ENCODE measurements around the gene HUWE1. TPM values are rescaled to one million over a fixed set of nuclear protein-coding genes. Genes with fewer than 3 reads are reported as not detected.

HUWE1 gene
- total RNA-seq, 4 donors from 2014 or later: 152 to 208 (median 186) TPM

DNA sequence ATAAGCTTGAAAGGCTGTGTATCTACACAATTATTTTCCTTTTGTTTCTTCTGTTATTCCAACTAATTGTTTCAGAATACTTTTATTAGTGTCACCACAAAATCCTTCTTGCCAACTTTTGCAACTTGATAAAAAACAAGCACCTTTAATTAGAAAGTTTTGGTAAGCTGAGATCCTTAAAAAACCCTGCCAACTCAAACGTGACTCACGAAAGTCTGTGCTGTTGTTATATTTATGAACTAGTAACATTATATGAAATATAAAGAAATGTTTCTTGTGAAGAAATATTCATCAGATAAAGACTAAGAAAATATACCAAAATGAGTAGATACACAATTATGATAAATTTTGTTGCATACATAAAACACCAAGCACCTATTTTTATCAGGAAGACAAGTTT is 49.0 kb downstream of the HUWE1 start:
- TF ChIP-seq POLR2A (IDR thresholded peaks at IDR 0.05) (no peak), POLR2AphosphoS5 (IDR thresholded peaks at IDR 0.05) (no peak), EP300 (IDR thresholded peaks at IDR 0.05) (no peak)
- TF ChIP-seq, protein P1, sequence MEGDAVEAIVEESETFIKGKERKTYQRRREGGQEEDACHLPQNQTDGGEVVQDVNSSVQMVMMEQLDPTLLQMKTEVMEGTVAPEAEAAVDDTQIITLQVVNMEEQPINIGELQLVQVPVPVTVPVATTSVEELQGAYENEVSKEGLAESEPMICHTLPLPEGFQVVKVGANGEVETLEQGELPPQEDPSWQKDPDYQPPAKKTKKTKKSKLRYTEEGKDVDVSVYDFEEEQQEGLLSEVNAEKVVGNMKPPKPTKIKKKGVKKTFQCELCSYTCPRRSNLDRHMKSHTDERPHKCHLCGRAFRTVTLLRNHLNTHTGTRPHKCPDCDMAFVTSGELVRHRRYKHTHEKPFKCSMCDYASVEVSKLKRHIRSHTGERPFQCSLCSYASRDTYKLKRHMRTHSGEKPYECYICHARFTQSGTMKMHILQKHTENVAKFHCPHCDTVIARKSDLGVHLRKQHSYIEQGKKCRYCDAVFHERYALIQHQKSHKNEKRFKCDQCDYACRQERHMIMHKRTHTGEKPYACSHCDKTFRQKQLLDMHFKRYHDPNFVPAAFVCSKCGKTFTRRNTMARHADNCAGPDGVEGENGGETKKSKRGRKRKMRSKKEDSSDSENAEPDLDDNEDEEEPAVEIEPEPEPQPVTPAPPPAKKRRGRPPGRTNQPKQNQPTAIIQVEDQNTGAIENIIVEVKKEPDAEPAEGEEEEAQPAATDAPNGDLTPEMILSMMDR (IDR thresholded peaks at IDR 0.05): no peak
- Histone ChIP-seq H3K4me1 (no peaks in the 10 kb centered on the region), H3K4me3 (no peak overlapping the region), H3K27ac (no peak overlapping the region), H3K36me3 (peaks cover 32% of the 10 kb centered on the region), H3K9me3 (no peaks in the 10 kb centered on the region), H3K27me3 (no peaks in the 10 kb centered on the region)
- no peak for DNase-seq (ENCODE audit: low spot score in 2 of 2)
- 57% methylated on average over 2 of the region's 2 CpGs for WGBS

DNA sequence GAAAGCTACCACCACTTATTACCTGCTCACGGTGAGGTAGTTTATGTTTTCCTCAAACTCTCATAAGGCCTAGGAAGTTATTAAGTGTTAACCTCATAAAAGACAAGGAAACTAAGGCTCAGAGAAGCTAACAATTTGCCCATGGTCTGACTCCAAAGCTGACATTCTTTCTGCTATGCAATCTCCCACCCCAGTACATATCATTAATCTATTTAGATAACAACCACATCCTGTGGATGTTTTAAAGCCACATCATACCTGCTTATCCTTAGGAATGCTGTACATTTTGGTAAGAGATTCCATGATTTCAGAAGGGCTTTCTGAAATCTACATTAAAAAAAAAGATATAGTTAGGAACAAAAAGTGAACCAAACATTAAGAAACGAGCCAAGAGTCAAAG is 55.4 kb downstream of the HUWE1 start:
- TF ChIP-seq POLR2AphosphoS5 (IDR thresholded peaks at IDR 0.05) (no peak), POLR2A (IDR thresholded peaks at IDR 0.05) (no peak), EP300 (IDR thresholded peaks at IDR 0.05) (no peak)
- TF ChIP-seq, protein P1 (IDR thresholded peaks at IDR 0.05): no peak
- Histone ChIP-seq H3K27ac (no peak overlapping the region), H3K36me3 (peaks cover 70% of the 10 kb centered on the region), H3K4me1 (no peaks in the 10 kb centered on the region), H3K9me3 (no peaks in the 10 kb centered on the region), H3K27me3 (no peaks in the 10 kb centered on the region), H3K4me3 (no peak overlapping the region)
- no peak for DNase-seq (ENCODE audit: low spot score in 2 of 2)
- 71% methylated on average over 2 of the region's 2 CpGs for WGBS

DNA sequence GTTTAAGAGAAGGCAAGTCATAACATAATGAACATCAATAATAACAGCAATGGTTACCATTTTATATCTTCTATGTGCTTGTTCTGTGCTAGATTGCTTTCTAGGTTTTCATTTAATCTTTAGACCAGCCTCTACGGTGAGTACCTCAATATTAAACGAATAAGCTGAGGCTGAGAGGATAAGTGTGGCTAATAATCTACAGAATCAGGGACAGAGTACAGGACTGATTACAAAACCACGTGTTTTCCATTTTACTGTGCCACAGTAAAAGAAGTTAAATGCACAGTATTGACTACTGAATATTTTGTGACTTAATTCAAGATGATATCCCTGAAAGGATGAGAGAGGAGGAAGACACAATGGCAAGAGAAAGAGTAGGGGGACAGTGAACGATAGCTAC is 56.3 kb downstream of the HUWE1 start:
- Histone ChIP-seq H3K27me3 (no peaks in the 10 kb centered on the region), H3K36me3 (peaks cover 73% of the 10 kb centered on the region), H3K4me3 (no peak overlapping the region), H3K9me3 (no peaks in the 10 kb centered on the region), H3K27ac (no peak overlapping the region), H3K4me1 (no peaks in the 10 kb centered on the region)
- TF ChIP-seq POLR2A (IDR thresholded peaks at IDR 0.05): no peak
- TF ChIP-seq EP300 (IDR thresholded peaks at IDR 0.05): no peak
- TF ChIP-seq POLR2AphosphoS5 (IDR thresholded peaks at IDR 0.05): no peak
- TF ChIP-seq, protein P1 (IDR thresholded peaks at IDR 0.05): no peak
- 79% methylated on average over 4 of the region's 4 CpGs for WGBS
- no peak for DNase-seq (ENCODE audit: low spot score in 2 of 2)

GRCh38 chrX:53622431-53622830 is 64.1 kb downstream of the HUWE1 start:
- 87% methylated on average over 2 of the region's 2 CpGs for WGBS
- Histone ChIP-seq H3K4me1 (no peaks in the 10 kb centered on the region), H3K4me3 (no peak overlapping the region), H3K36me3 (peaks cover 67% of the 10 kb centered on the region), H3K27ac (no peak overlapping the region), H3K27me3 (no peaks in the 10 kb centered on the region), H3K9me3 (no peaks in the 10 kb centered on the region)
- DNase-seq (ENCODE audit: low spot score in 2 of 2): no peak
- TF ChIP-seq, protein P1 (IDR thresholded peaks at IDR 0.05): no peak
- TF ChIP-seq POLR2AphosphoS5 (IDR thresholded peaks at IDR 0.05) (no peak), POLR2A (IDR thresholded peaks at IDR 0.05) (no peak), EP300 (IDR thresholded peaks at IDR 0.05) (no peak)

GRCh38 chrX:53621418-53621986 is 65.0 kb downstream of the HUWE1 start:
- no peak for DNase-seq (ENCODE audit: low spot score in 2 of 2)
- H3K27me3 ChIP-seq: no peaks in the 10 kb centered on the region
- WGBS: 65% methylated on average over 4 of the region's 4 CpGs
- no peak overlapping the region for H3K27ac ChIP-seq
- H3K9me3 ChIP-seq: no peaks in the 10 kb centered on the region
- H3K4me3 ChIP-seq: no peak overlapping the region
- H3K4me1 ChIP-seq: no peaks in the 10 kb centered on the region
- TF ChIP-seq POLR2AphosphoS5 (IDR thresholded peaks at IDR 0.05): no peak
- H3K36me3 ChIP-seq: peaks cover 69% of the 10 kb centered on the region

- H3K36me3 ChIP-seq: peaks cover 79% of the 10 kb centered on the region
- DNase-seq (ENCODE audit: low spot score in 2 of 2): no peak
Measured at GRCh38 chrX:53616946-53617345, 69.6 kb downstream of the HUWE1 start.

More at GRCh38 chrX:53616946-53617345, 69.6 kb downstream of the HUWE1 start:
- H3K27me3 ChIP-seq: no peaks in the 10 kb centered on the region
- no peaks in the 10 kb centered on the region for H3K4me1 ChIP-seq
- WGBS: 74% methylated on average over 6 of the region's 6 CpGs
- TF ChIP-seq POLR2AphosphoS5 (IDR thresholded peaks at IDR 0.05) (no peak), POLR2A (IDR thresholded peaks at IDR 0.05) (no peak), EP300 (IDR thresholded peaks at IDR 0.05) (no peak)
- TF ChIP-seq, protein P1 (IDR thresholded peaks at IDR 0.05): no peak
- H3K27ac ChIP-seq: no peak overlapping the region
- no peaks in the 10 kb centered on the region for H3K9me3 ChIP-seq
- H3K4me3 ChIP-seq: no peak overlapping the region

Measured in suprapubic skin (tissue), 4 donors.